Measurements from ENCODE around the gene FSD2. TPM values are rescaled to one million over a fixed set of nuclear protein-coding genes. Genes with fewer than 3 reads are reported as not detected.

FSD2 gene
- total RNA-seq, 1 donor from 2014 or later: 0.09 TPM

DNA sequence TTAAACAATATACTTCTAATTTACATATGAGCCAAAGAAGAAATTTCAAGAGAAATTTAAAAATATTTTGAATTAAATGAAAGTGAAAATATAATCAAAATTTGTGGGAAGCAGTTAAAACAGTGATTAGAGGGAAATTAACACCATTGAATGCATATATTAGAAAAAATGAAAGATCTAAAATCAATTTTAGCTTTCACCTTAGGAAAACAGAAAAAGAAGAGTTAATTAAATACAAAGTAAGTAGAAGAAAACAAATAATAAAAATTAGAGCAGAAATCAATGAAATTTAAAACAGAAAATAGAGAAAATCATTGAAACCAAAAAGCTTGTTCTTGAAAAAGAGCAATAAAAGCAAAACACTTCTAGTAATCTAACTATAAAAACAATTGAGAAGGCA is 57.6 kb downstream of the FSD2 start:
- no peaks in the 10 kb centered on the region for H3K27me3 Mint-ChIP-seq (ENCODE audit: low read depth, unreplicated experiment)
- Histone ChIP-seq H3K4me3 (ENCODE audit: insufficient read depth, low read depth, low read length) (no peak overlapping the region), H3K4me2 (ENCODE audit: low read length) (no peak overlapping the region), H4K20me1 (ENCODE audit: insufficient read depth, low read length) (peaks cover 22% of the 10 kb centered on the region), H3K79me2 (ENCODE audit: insufficient read depth, low read length) (peaks cover 30% of the 10 kb centered on the region), H3K27ac (ENCODE audit: low read depth, low read length) (no peak overlapping the region), H3K27me3 (ENCODE audit: insufficient read depth, low read length) (no peaks in the 10 kb centered on the region), H3K9me3 (ENCODE audit: insufficient read depth, low read depth, low read length) (no peaks in the 10 kb centered on the region), H3K9ac (ENCODE audit: low read length) (no peak overlapping the region), H2AFZ (ENCODE audit: low read depth, low read length) (no peak overlapping the region), H3K4me1 (ENCODE audit: insufficient read depth, low read length) (peaks cover 8% of the 10 kb centered on the region), H3K36me3 (ENCODE audit: insufficient read depth, low read length) (no peaks in the 10 kb centered on the region)
- no peak for TF ChIP-seq EZH2 (IDR thresholded peaks at IDR 0.05; ENCODE audit: insufficient read depth, low read length)
- TF ChIP-seq, protein P1, sequence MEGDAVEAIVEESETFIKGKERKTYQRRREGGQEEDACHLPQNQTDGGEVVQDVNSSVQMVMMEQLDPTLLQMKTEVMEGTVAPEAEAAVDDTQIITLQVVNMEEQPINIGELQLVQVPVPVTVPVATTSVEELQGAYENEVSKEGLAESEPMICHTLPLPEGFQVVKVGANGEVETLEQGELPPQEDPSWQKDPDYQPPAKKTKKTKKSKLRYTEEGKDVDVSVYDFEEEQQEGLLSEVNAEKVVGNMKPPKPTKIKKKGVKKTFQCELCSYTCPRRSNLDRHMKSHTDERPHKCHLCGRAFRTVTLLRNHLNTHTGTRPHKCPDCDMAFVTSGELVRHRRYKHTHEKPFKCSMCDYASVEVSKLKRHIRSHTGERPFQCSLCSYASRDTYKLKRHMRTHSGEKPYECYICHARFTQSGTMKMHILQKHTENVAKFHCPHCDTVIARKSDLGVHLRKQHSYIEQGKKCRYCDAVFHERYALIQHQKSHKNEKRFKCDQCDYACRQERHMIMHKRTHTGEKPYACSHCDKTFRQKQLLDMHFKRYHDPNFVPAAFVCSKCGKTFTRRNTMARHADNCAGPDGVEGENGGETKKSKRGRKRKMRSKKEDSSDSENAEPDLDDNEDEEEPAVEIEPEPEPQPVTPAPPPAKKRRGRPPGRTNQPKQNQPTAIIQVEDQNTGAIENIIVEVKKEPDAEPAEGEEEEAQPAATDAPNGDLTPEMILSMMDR (IDR thresholded peaks at IDR 0.05; ENCODE audit: insufficient read depth, low read depth, low read length): no peak
- peaks cover 3% of the 10 kb centered on the region for H3K36me3 Mint-ChIP-seq (ENCODE audit: low read depth, unreplicated experiment)
- no peak for FAIRE-seq
- no peak overlapping the region for H3K27ac Mint-ChIP-seq (ENCODE audit: unreplicated experiment)
- H3K4me1 Mint-ChIP-seq (ENCODE audit: low read depth, unreplicated experiment): peaks cover 13% of the 10 kb centered on the region
- H3K4me3 Mint-ChIP-seq (ENCODE audit: unreplicated experiment): peak overlapping the region; percentile 40
- peaks cover 3% of the 10 kb centered on the region for H3K9me3 Mint-ChIP-seq (ENCODE audit: unreplicated experiment)
- DNase-seq (ENCODE audit: low read depth): no peak

DNA sequence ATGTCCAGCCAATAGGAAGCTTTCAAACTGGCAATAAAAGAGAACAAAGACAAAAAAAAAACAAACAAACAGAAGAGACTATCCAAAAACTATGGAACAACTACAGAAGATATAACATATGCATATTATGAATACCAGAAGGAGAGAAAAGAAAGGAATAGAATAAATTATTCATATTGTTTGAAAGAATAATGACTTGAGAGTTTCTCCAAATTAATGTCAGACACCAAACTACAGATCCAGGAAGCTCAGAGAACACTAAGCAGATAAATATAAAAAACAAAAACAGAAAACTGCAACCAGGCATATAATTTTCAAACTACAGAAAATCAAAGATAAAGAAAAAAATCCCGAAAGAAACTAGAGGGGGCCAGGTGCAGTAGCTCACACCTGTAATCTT is 62.1 kb downstream of the FSD2 start:
- Histone ChIP-seq H2AFZ (ENCODE audit: low read depth, low read length) (no peak overlapping the region), H3K4me3 (ENCODE audit: insufficient read depth, low read depth, low read length) (no peak overlapping the region), H3K4me1 (ENCODE audit: insufficient read depth, low read length) (no peaks in the 10 kb centered on the region), H3K9ac (ENCODE audit: low read length) (no peak overlapping the region), H3K27ac (ENCODE audit: low read depth, low read length) (no peak overlapping the region), H3K36me3 (ENCODE audit: insufficient read depth, low read length) (no peaks in the 10 kb centered on the region), H4K20me1 (ENCODE audit: insufficient read depth, low read length) (no peaks in the 10 kb centered on the region), H3K27me3 (ENCODE audit: insufficient read depth, low read length) (no peaks in the 10 kb centered on the region), H3K79me2 (ENCODE audit: insufficient read depth, low read length) (no peaks in the 10 kb centered on the region), H3K4me2 (ENCODE audit: low read length) (no peak overlapping the region), H3K9me3 (ENCODE audit: insufficient read depth, low read depth, low read length) (no peaks in the 10 kb centered on the region)
- Mint-ChIP-seq H3K4me3 (ENCODE audit: unreplicated experiment) (no peak overlapping the region), H3K9me3 (ENCODE audit: unreplicated experiment) (peaks cover 6% of the 10 kb centered on the region), H3K27ac (ENCODE audit: unreplicated experiment) (no peak overlapping the region), H3K27me3 (ENCODE audit: low read depth, unreplicated experiment) (no peaks in the 10 kb centered on the region), H3K36me3 (ENCODE audit: low read depth, unreplicated experiment) (peaks cover 1% of the 10 kb centered on the region), H3K4me1 (ENCODE audit: low read depth, unreplicated experiment) (peaks cover 17% of the 10 kb centered on the region)
- DNase-seq (ENCODE audit: low read depth) (no peak), FAIRE-seq (no peak)
- TF ChIP-seq EZH2 (IDR thresholded peaks at IDR 0.05; ENCODE audit: insufficient read depth, low read length): no peak

DNA sequence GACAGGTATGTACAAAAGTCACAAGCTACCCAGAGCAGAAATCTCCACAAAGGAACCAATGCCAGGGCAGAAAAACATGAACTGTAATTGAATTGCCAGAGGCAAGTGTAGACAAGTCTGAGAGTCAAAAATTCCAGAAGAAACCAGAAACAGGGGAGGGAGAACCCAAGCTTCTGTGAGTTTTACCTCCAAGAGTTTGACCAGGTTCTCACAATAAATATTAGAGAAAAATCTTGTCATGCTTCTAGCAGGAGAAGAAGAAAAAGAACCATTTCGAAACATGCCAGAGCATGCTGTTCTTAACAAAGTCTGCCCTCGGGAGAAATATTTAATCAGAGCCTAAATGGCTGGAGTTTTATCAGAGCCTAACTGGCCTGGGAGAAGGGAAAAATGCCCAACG is 63.7 kb downstream of the FSD2 start:
- H3K9ac ChIP-seq (ENCODE audit: low read length): no peak overlapping the region
- Mint-ChIP-seq H3K4me3 (ENCODE audit: unreplicated experiment) (peak overlapping the region; percentile 23), H3K36me3 (ENCODE audit: low read depth, unreplicated experiment) (peaks cover 1% of the 10 kb centered on the region), H3K4me1 (ENCODE audit: low read depth, unreplicated experiment) (peaks cover 27% of the 10 kb centered on the region), H3K9me3 (ENCODE audit: unreplicated experiment) (peaks cover 6% of the 10 kb centered on the region), H3K27me3 (ENCODE audit: low read depth, unreplicated experiment) (no peaks in the 10 kb centered on the region), H3K27ac (ENCODE audit: unreplicated experiment) (peak overlapping the region; percentile 81)
- H3K4me2 ChIP-seq (ENCODE audit: low read length): no peak overlapping the region
- no peak overlapping the region for H2AFZ ChIP-seq (ENCODE audit: low read depth, low read length)
- FAIRE-seq (no peak), DNase-seq (ENCODE audit: low read depth) (no peak)
- H3K4me3 ChIP-seq (ENCODE audit: insufficient read depth, low read depth, low read length): no peak overlapping the region
- no peak overlapping the region for H3K27ac ChIP-seq (ENCODE audit: low read depth, low read length)
- no peaks in the 10 kb centered on the region for H3K79me2 ChIP-seq (ENCODE audit: insufficient read depth, low read length)
- no peaks in the 10 kb centered on the region for H3K36me3 ChIP-seq (ENCODE audit: insufficient read depth, low read length)
- H3K27me3 ChIP-seq (ENCODE audit: insufficient read depth, low read length): no peaks in the 10 kb centered on the region
- H4K20me1 ChIP-seq (ENCODE audit: insufficient read depth, low read length): no peaks in the 10 kb centered on the region
- H3K9me3 ChIP-seq (ENCODE audit: insufficient read depth, low read depth, low read length): no peaks in the 10 kb centered on the region
- TF ChIP-seq EZH2 (IDR thresholded peaks at IDR 0.05; ENCODE audit: insufficient read depth, low read length): no peak
- TF ChIP-seq, protein P1 (IDR thresholded peaks at IDR 0.05; ENCODE audit: insufficient read depth, low read depth, low read length): no peak
- no peaks in the 10 kb centered on the region for H3K4me1 ChIP-seq (ENCODE audit: insufficient read depth, low read length)
